GM19463 (cell line): Measurements from ENCODE around the gene HIPK2.
A peak's percentile ranks its signal among the peaks of the same experiment; 100 is the strongest.

Experiments used
- ATAC-seq: cut with Tn5 transposase; IDR thresholded peaks from one replicate; pipeline ENCODE4 v1.9.1; 2021; ENCODE audit warnings: mild to moderate bottlenecking, moderate library complexity; ENCODE audit not compliant: unreplicated experiment

The HIPK2 gene

DNA sequence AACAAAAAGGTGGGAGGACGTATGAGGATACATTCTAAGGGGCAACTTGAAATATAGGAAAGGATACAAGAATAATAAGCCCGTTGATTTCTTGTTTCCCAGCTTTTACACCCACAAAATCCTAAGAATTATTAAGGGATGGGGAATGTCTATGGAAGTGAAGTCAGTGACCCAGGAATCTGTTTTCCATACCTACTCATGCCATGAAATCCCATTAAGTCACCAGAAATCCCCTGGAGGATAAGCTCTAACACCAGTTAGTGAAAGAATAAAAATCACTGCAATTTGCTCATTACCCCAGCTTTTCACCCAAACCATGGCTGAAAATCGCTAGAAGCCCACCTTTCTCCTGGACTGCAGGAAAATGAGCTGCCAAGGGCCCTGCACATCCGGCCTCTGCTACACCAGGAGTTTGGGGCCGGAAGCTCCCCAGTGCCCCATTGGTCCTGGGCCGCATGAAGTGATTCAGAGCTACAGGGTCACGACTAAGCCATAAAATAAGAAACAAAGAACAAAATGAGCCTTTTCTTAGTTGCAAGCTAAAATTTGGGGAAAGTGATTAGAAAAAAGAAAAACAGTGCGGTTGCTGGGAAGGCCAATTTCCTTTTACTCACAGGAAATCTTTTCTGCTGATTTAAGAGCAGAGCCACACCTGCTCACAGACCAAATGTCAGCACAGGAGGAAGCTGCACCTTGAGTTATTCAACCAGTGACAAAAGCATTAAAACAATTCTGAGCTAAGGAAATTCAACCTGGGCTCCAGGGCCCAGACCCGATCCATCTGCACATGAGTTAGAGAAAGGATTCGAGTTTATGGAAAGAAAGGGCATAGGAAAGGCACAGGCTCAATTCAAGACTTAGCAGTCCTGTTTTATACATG, 40.3 kb downstream of the HIPK2 start:
- no peak for ATAC-seq

DNA sequence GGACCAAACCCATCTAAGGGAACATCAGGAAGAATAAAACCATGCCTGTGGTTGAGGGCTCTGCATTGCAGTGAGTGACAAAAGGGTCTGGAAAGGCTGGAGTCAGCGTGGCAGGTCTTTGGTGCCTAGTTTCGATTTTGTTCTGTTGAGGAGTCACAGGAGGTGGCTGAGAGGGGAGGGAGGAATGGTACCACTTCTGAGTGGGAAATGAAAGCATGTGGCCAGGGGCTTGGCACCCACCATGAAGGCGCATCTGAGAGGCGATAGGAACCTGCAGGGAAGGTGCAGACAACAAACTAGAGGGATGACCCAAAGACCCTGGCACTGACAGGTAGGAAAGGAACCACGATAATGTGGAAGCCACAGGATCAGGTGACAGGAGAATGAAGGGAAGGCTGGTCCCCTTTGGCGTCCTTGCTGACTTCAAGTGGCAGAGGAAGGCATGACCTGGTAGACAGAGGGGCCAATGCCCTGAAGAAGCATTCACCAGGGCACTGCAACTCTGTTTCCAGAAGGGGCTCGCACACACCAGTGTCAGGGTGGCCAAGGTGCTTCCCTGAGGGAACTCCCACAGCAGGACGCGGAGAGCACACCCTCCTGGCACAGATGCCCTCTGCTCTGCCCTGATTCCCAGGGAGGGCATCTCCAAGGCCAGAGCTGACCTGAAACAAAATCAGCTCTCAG, 41.7 kb downstream of the HIPK2 start:
- ATAC-seq = no peak

DNA sequence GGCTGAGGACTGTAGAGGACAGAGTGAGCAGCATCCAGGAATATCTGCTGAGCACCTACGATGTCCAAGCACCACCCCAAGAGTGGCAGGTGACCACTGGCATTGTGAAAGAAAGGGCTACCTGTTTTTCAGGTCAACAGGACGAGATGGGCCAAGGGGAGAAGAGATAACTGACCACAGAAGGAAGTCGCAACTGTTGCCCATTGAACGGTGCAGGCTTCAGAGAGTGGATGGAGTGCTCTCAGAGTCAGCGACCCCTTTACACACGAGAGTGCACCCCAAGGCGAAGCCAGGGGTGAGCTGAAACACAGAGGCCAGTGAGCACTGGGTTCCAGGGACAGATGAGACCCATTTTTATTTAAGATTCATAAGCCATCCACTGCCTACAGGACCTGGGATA, 42.3 kb downstream of the HIPK2 start:
- ATAC-seq = no peak

DNA sequence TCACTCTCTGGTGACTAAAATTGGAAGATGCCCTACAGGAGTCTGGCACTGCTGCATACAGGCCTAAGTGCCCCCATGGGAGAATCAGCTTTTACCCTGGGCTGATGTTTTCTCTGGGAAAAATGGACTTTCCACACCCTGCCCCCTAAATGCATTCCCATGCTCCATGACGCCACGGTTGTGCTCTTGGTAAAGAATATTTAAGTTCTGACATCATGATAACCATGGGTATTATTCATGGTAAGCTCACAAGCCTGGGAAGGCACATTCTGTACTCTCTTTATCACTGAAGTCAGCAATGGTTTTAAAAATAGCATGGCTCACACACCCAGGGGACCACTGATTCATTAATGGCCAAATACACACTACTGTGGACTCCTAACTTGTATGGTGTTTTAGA, 43.4 kb downstream of the HIPK2 start:
- no peak for ATAC-seq

DNA sequence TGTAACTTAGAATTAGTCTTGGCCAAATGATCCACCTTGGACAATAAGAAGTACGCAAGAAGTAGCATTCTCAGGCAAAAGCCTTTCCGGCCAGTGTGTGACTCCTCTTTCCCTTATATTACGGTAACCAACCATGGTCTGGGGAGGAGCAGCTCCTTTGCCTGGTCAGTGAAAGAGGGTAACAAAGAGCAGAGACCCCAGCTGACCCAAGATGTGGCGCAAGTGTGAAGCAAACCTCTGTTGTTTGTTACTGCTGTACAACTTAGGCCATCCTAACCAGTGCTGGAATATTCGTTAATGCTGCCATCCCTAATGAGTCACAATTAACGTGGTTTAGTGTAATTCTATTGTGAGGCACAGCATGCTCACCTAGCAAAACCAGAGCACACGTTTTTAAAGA, 44.0 kb downstream of the HIPK2 start:
- ATAC-seq = no peak

DNA sequence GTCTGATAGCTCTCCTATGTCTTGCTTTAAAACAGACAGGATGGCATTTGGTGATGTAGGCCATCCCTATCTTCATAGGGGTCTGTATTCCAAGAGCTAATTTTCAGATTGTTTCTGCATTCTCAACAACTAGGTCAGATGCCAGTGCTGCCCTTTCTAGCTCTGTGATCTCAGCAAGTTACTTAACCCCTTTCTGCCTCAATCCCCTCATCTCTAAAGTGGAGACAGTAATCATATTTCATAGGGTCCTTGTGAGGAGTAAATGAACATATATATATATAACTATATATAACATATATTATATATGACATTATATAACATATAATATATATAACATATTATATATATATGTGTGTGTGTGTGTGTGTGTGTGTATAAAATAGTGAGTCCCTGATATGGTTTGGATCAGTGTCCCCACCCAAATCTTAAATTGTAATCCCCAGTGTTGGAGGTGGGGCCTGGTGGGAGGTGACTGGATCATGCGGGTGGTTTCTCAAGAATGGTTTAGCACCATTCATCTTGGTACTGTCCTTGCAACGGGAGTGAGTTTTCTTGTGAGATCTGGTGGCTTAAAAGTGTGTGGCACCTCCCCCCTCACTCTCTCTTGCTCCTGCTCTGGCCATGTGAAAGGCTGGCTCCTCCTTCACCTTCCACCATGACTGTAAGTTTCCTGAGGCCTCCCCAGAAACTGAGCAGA, 45.2 kb downstream of the HIPK2 start:
- ATAC-seq = no peak

DNA sequence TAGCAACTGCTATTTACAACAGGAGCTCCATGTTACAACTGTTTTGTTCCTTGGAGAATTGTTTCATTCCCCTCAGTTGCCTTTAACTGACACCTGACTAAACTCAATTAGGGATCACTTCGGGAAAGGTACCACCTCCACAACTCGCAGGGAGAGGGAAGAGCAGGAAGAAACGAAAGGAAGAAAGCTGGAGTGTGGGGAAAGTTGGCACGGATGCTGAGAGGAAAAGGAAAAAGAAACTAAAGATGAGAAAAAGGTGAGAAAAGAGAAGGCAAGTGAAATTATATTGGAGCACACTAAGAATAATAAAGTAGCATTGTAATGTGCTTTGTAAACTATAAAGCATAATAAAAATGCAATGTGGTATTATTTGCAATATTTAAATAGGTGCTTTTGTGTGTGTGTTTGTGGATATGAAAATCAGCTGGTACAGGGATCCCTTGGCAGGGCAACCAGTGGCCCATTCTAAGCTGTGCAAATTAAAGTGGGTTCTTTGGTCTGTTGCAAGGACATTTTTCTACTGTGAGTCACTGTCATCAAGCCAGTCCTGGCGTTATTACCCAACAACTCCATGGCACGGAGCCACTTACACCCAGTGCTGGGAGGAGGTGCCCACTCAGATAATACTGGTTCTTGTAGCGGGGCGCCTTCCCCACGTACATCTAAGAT, 45.9 kb downstream of the HIPK2 start:
- ATAC-seq = no peak

DNA sequence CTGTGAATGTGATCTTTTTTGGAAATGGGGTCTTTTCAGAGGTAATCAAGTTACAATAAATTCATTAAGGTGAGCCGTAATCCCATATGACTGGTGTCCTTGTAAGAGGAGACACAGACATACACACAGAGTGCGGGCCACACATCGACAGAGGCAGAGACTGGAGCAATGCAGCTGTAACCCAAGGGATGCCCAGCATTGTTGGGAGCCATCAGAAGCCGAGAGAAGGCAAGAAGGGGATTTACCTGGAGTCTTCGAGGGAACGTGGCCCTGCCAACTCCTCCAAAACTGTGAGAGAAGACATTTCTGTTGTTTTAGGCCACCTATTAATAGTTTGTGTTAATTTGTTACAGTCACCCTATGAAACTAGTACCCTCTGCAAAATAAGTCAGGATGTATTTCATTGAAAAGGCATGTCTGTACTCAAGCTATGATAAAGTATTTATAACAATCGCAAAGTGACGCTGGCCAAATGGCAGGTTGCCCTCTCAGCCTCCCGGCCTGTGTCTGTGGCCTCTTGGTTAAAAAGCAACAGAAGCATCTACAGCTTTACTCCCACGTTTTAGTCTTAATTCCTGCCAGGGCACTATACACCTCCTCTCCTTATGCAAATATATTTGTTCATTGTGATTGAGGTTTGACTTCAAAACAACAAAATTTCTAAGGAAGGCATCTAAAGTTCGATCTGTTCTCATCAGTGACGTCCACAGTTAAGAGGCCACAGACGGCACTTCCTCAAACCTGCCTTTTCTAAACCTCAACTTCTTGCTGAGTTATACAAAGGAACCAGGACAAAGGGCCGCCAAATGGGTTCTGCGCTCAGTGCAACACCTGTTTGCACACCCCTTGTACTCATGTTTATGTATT, 46.8 kb downstream of the HIPK2 start:
- ATAC-seq = peak; percentile 69

DNA sequence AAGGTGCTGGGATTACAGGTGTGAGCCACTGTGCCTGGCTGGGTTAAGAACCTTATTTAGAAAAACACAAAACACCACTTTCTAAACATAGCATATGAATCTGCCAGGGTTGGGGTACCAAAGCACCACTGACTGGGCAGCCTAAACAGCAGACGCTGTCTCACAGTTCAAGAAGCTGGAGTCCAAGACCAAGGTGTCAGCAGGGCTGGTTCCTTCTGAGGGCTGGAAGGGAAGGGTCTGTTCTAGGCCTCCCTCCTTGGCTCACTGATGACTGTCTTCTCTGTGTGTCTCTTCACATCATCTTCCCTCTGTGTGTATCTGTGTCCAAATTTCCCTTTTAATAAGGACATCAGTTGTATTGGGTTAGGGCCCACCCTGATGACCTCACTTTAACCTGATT, 49.6 kb downstream of the HIPK2 start:
- no peak for ATAC-seq

DNA sequence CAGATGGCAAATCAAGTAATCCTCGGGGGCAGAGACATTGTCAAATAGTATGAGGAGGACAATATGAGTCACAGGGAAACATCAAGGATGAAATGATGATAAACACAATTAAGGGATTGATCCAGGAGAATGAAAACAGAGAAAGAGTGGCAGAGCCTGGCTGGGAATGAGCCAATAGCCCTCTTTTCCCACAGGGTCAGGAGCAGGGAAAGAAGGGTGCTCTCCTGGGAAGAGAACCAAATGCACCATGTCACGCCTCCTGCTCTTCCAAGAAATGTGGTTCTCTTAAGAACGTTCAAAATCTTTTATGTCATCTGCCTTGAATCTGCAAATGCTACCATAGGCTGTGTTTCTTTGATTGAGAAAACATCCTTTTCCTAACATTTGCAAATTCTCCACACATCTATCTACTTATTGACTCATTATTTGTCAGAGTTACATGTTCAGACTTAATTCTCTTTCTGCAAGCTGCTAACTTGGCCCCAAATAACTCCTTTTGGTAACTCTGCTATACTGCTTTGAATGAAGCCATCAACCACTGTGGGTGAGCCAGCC, 50.6 kb downstream of the HIPK2 start:
- ATAC-seq = no peak

DNA sequence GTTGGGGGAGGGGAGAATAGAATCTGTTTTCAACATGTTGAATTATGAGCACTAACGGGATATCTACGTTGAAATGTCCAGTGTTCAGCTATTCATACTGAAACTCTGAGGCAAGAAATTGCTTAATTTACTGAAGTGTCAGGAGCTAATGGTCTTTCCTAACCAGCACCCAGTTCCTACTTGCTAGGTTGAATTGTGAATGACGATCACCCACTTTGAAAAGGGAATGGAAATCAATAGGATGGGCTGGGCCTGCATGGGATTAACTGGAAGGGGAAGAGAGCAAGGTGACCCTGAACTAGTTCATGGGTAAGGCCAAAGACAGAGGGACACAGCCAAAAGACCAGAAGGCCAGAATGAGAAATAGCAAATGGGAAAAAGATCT, 51.3 kb downstream of the HIPK2 start:
- ATAC-seq = no peak

DNA sequence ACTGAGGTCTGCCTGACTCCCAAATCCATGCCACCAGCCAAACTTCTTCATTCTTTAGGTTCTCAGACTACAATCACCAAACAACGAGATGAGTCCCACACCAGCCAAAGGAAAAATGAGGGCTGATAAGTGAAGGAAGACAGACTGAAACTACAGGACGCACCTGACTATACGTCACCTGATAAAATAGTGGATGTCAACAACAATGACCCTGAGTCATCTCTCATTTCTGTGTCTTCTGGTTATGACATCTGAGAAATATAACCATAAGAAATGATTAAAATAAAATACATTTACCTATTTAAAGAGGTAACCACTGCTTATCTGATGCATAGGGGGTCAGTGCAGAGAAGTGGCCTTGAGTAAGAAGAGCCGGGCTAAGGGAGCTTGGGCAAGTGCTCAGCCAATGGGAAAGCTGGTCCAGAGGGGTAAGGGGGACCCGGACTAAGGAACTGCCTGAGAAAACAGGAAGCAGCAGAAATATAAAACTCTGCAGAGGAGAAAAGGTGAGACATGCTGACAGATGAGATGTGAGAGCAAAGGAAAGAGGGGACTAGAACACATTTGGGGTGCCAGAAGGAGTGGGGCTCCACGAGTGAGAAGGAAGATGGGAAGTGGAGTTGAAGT, 51.8 kb downstream of the HIPK2 start:
- ATAC-seq = no peak

DNA sequence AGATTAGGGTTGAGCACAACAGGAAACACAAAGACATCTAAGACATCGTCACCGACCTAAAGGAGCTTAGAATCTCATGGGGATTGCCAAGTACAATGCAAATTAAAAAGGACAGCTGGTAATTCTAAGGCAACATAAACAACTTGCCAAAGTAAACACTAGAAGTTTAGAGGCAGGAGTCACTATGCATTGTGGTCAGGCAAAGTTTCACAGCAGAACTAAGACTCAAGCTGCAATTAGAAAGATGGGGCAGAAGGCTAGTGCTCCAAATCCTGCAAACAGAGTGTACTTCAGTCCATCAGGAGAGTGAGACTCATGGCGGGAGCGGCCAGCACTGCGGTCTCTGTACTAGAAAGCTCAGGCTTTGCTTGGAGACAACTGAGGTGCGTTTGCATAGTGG, 52.7 kb downstream of the HIPK2 start:
- ATAC-seq = peak; percentile 76

DNA sequence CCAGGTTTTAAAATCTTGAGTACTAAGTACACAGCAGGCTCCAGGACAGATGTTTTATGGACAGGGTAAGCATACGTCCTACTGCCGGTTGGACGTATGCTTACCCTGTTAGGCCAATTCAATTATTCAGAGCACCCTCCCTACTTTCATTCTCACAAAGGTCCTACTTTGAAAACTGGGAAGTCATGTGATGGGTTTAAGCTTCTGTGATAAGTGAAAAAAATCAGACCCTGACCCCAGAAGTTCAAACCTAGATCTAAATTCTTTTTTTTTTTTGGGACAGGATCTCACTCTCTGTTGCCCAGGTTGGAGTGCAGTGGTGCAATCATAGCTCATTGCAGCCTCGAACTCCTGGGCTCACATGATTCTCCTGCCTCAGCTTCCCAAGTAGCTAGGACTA, 55.2 kb downstream of the HIPK2 start:
- no peak for ATAC-seq

DNA sequence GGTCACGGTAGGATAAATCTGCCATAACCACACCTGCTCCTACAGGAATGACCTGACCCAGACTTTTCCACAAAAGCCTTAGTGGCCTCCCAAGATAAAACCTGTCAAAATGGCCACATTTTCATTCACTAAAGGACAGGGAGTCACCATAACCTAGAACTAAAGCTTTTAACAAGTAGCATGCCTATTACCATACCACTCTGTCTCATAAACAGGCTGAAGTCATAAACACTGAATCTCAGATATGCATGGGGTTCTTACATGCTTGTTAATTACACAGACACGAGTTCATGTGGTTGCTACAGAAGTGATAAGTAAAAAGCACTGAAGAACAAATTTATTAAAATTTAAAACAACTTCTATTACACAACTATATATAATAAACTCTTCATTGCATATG, 56.0 kb downstream of the HIPK2 start:
- no peak for ATAC-seq

DNA sequence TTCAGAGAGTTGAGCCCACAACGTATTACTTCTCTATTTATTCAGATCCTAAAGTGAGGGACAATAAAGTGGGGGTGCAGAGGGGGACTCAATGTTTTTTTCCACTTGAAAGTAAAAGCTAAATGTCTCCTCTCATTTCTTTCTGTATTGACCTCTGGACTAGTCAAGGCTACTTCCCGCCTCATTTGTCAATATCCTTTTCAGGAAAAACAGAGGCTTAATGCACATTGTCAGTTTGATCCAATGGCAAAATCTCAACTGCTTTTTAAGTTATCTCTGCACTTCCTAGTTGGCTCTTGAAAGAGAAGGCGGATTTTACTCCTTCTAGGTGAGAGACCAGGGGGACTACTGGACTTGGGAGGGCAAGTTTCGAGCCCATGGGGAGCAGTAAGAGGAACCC, 56.4 kb downstream of the HIPK2 start:
- no peak for ATAC-seq

DNA sequence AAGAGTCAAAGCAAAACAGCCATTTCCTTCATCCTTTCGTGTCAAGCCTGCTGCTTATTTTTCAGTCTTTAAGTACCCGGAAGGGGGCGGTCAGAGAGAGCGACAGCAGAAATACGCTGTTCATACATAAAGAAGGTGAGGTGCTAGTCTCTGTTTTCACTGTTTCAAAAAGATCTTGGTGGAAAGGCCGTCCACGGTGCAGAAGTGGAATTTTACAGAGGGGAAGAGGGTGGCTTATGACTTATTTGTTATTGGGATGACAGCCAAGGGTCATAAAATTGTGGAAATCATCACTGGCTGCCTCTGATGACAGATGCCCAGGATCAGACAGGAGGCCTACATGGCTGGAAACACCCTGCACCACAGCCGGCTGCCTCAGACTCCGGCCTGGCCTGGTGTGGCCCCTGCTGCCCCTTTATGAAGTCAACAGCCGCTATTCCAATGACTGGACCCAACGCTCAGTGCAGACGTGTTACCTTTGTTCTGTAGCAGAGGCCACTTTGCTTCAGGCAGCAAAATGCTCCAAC, 57.0 kb downstream of the HIPK2 start:
- ATAC-seq = no peak

DNA sequence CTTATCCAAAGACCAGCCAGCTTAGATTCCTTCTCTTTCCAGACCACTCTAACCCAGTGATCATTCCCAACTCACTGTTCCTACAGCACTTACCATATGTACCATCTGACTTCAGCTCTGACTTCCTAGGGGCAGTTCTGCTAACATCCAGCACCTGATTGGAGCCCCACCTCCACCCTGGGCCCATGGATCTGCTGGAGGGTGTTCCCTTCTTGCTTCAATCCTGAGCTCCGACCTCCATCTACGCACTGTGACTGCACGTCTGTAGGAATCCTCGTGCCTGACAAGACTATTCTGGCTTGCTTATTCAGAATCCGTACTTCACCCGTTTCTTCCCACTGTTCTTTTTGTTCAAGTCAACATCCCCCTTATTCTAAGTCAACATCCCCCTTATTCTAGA, 57.6 kb downstream of the HIPK2 start:
- no peak for ATAC-seq

DNA sequence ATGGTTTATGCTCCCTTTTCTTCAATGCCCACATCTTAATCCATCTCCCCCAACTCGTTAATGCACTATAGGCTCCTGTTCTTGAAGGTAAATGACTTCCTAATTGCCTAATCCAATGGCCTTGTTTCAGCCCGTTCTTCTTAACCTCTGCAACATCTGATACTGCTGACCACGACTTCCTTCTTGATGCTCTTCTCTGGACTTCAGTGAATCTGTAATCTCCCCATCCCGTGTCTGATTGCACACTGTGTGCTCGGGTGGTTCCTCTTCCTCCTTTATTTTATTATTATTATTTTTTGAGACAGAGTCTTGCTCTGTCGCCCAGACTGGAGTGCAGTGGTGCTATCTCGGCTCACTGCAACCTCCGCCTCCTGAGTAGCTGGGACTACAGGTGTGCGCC, 58.9 kb downstream of the HIPK2 start:
- ATAC-seq = no peak
